GM19455 (cell line): ENCODE results near the gene UBASH3A.

ENCODE experiments used
- ATAC-seq: cut with Tn5 transposase; IDR thresholded peaks from one replicate; pipeline ENCODE4 v1.9.1; 2021; ENCODE audit not compliant: unreplicated experiment

The UBASH3A gene

GRCh38 chr21:42429021-42429420 is 25.3 kb downstream of the UBASH3A start:
- no peak for ATAC-seq

- ATAC-seq: no peak
Measured at GRCh38 chr21:42429856-42430255, 26.2 kb downstream of the UBASH3A start.

DNA sequence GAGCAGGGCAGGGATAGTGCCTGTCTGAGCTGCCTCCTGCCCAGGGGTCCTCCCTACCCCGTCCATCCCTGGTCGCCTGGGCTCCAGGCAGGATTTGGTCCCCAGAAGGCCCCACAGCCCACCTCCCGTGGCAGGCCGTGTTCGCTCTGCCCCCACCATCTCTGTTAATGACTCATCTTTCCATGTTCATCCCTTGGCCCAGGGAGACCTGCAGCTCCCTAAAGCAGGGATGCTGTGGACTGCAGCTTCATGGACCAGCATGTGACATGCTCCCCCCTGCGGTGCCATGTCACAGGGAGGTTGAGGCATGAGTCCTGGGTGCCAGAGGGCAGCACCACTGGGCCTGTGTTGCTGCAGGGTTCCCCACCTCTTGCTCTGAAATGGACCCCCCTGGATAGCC is 26.8 kb downstream of the UBASH3A start:
- ATAC-seq: no peak

GRCh38 chr21:42431196-42431595 is 27.5 kb downstream of the UBASH3A start:
- ATAC-seq: no peak

DNA sequence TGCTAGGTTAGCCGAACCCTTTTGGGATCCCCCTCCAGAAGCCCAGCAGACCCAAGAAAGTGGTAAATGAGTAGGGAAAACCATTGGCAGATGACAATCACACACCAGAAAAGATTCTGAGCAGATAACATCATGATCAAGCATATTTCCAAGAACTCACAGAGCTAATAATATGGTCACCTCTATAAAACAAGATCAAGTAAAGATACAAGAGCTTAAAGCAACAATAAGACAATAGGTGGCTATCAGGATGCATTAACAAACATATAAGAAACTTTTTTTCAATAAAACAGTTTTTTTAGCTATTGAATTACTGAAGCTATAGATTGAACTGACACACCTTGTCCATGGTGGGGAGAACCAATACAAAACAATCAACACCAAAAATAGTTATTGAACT is 29.0 kb downstream of the UBASH3A start:
- ATAC-seq: no peak

- no peak for ATAC-seq
Measured at GRCh38 chr21:42433946-42434551, 30.3 kb downstream of the UBASH3A start.

- no peak for ATAC-seq
Measured at GRCh38 chr21:42434884-42435283, 31.2 kb downstream of the UBASH3A start.

- no peak for ATAC-seq
Measured at GRCh38 chr21:42435401-42435800, 31.7 kb downstream of the UBASH3A start.

- no peak for ATAC-seq
Measured at GRCh38 chr21:42435833-42436232, 32.1 kb downstream of the UBASH3A start.

- no peak for ATAC-seq
Measured at GRCh38 chr21:42436914-42437313, 33.2 kb downstream of the UBASH3A start.

DNA sequence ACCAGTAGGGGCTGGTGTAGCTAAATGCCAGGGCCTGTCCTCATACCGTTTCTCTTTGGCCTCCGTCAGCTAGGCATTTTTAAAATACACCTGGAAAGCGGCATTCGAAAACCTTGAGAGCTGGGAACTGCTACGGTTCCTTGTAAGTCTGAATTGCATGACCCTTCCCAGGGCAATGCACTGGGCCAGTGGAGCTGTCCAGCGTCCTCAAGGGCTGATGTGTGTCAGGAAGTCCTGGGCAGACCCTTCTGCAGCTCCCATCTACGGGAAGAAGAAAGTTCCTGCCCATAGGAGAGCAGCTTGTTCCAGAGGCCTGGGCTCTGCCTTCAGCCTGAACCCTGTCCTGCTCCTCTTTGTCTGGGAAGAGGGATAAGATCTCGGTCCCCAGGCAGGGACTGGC is 34.1 kb downstream of the UBASH3A start:
- no peak for ATAC-seq

DNA sequence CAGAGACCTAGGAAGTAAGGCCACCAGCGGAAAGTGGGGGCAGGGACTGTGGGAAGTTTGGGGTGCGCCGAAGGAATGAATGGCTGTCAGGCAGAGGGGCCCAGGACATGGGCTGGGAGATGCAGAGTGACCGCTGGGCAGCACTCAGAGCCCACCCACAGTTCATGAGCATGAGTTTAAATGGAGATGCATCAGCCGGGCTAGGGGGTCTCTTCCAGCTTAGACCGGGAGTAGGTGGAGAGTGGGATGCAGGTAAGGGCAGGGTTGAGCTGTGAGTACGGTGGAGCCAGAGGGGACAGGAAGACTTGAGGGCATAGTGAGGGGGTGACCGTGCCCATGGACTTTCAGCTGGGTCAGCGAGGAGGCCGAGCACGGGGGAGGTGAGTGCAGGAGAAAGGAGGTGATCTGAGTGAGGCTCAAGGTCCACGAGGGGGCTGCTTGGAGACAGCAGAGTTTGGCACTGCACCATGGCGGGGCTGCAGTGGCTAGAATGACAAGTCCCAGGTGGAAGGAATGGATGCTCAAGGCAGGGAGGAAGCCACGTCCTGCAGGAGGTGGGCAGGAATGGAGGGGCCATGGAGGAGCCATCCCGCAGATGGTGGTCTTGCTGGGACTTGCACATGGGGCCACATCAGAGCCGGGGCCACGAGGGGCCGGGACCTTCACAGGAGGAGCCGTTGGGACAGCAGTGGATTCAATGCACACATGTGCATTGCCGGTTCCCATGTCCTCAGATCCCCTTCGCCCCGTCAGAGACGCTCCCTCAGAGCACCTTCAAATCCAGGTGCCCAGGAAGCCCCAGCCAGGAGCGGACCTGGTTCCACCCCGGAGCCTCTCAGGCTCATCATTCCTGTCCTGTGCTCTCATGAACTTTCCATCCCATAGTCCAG is 34.9 kb downstream of the UBASH3A start:
- no peak for ATAC-seq

DNA sequence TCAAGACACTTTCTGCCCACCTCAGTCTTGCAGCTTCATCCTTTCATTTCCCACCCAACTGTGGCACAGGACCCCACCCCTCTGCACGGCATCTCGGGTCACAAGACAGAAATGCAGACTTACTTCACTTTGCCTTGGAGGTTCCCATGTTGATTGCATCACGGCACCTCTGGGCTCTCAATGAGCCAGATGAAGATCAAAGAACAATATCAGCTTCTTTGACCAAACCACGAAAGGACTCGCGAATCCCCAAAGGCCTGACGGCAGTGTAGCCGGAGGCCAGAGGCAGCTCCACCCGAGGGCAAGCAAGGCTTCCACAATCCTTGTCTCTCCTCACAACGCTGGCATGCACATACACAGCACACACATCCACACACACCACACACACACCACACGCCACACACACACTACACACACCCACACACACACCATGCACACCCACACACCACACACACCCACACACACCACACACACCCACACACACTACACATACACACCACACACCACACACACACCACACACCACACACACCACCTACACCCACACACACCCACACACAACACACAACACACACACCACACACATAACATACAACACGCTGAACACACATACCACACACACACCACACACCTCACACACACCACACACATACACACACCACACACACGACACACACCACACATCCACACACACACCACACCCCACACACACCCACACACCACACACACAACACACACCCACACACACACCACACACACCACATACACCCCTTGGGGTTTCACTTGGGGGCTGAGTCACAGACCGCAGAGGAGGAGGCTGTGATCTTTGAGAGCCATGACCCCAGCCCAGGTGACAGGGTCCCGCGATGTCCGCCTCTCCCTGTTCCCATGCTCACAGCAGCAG is 35.8 kb downstream of the UBASH3A start:
- ATAC-seq: no peak

DNA sequence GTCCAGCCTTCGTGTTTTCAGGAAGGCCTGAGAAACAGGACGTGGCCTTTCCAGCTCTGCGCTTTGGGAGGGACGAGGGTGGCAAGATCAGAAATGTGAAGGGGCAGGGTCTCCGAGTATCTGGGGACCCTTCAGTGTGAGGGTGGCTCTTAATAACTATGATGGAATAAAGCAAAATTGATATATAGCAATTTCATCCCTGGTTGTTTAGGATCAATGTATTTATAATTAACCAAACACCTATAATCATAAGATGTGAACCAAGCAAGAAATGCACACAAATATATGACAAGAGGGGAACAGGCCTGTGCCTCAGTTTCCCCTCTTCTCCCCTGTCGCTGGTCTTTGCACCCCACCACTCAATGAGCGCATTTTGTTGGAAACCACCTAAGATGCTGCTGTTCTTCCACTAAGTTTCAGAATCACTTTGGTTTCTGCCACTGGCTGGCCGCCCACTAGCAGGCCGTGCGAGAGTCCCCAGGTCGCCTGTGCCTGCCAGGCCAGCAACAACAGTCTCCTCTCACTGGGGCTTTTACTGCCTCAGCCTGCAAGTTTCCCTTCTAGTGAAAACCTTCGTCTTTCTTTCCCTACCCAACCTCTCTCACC is 36.6 kb downstream of the UBASH3A start:
- no peak for ATAC-seq

GRCh38 chr21:42441963-42442362 is 38.3 kb downstream of the UBASH3A start:
- ATAC-seq: no peak

DNA sequence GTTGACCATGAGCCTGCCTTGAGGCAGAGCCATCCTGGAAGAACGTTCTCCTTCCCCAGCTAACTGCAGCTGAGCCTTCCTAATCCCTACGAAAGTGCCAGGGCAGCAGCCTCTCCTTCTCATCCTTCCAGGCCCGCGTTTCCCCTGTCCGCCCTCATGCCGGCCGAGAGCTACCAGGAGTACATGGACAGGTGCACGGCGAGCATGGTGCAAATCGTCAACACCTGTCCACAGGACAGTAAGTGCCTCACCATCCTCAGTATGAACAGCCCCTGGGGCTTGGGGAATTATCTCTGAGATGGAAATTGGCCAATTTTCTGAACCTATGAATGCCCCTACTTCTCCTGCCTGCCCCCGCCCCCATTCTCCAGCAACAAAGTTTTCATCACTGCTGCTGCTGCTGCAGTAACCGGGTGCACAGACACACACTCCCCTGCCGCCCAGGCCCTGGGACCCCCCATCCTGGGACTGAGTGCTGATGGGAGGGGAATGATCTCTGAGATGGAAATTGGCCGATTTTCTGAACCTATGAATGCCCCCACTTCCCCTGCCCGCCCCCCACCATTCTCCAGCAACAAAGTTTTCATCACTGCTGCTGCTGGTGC is 39.6 kb downstream of the UBASH3A start:
- no peak for ATAC-seq

GRCh38 chr21:42443876-42444744 is 40.4 kb downstream of the UBASH3A start:
- ATAC-seq: no peak

DNA sequence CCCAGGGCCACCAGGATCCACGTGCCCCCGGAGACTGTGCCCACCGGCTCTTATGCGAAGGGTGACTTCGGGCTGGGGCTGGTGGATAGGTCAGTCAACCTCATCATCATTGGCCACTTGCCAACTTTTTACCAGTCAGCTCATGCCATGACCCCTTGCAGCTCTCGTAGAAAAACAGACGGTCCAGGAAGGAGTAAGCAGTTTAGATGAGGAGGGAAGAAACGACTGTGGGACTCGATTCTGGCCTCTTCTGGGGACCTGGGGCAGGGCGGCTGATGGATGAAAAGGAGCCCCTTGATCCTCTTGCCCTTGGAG is 41.0 kb downstream of the UBASH3A start:
- no peak for ATAC-seq

DNA sequence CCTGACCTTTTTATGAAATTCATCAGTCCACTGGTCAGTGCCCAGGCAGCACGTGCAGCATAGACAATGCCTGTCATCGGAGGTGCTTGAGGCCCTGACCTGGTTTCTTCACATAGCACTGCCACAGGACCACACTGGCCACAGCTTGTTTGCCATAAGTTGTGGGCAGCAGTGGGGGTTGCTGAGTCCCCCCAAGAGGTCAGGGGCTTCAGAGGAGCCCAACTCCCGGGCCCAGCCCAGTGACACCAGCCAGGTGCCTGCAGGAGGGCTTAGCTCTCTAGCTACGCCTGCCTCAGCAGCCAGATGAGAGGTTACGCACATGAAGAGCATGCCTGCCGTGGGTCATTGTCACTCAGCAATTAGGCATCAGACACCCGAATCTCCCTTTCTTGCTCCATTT is 41.6 kb downstream of the UBASH3A start:
- ATAC-seq: no peak

- no peak for ATAC-seq
Measured at GRCh38 chr21:42446531-42446930, 42.8 kb downstream of the UBASH3A start.
